ENCODE measurements around the gene ERBB2. TPM values are rescaled to one million over a fixed set of nuclear protein-coding genes. Genes with fewer than 3 reads are reported as not detected.

The ERBB2 gene
- total RNA-seq, 4 donors from 2014 or later = 11.8 to 98.8 (median 44.6) TPM

Small RNA genes within 50 kb of the gene (microRNA-seq; reads per million reads assigned to microRNA genes)
- 2.0 reads per million for gene MIR4728 (ENCODE audit: borderline microRNAs expressed, borderline replicate concordance)

Small RNA genes within 50 kb of the gene (small RNA-seq; reads per million reads assigned to genes)
- not detected for gene MIR4728

Other genes starting within 250 kb of the ERBB2 start
- 10 to 100 TPM; 19.7 to 49.6 (median 25.9) TPM for gene MED1, start 248.8 kb upstream of the ERBB2 start, total RNA-seq
- 10 to 100 TPM; 17.9 to 86.0 (median 27.2) TPM for gene CDK12, start 238.6 kb upstream of the ERBB2 start, total RNA-seq
- not detected for gene NEUROD2, start 92.1 kb upstream of the ERBB2 start, total RNA-seq
- 10 to 100 TPM in 1 of 4 donors, under 1 TPM in 3; 0.26 to 22.0 (median 0.68) TPM for gene PPP1R1B, start 73.1 kb upstream of the ERBB2 start, total RNA-seq
- gene STARD3, start 62.9 kb upstream of the ERBB2 start, total RNA-seq = 10 to 100 TPM; 21.0 to 62.3 (median 26.0) TPM
- gene TCAP, start 34.7 kb upstream of the ERBB2 start, total RNA-seq = 1 to 10 TPM in 1 of 4 donors, under 1 TPM in 1, not detected in 2; 0.28 to 2.2 TPM
- gene PNMT, start 31.6 kb upstream of the ERBB2 start, total RNA-seq = 1 to 10 TPM in 3 of 4 donors, not detected in 1; 3.8 to 5.0 (median 4.7) TPM
- 10 to 100 TPM in 3 of 4 donors, 1 to 10 TPM in 1; 4.6 to 24.8 (median 19.5) TPM for gene PGAP3, start 12.0 kb upstream of the ERBB2 start, total RNA-seq
- 100 to 1,000 TPM in 1 of 4 donors, 10 to 100 TPM in 2, 1 to 10 TPM in 1; 4.9 to 125 (median 58.5) TPM for gene MIEN1, start 30.5 kb downstream of the ERBB2 start, total RNA-seq
- 10 to 100 TPM in 1 of 4 donors, 1 to 10 TPM in 2, under 1 TPM in 1; 0.51 to 14.3 (median 5.6) TPM for gene GRB7, start 37.9 kb downstream of the ERBB2 start, total RNA-seq
- gene IKZF3, start 164.2 kb downstream of the ERBB2 start, total RNA-seq = 1 to 10 TPM in 3 of 4 donors, under 1 TPM in 1; 0.88 to 2.1 (median 1.6) TPM
- not detected for gene ZPBP2, start 168.1 kb downstream of the ERBB2 start, total RNA-seq
- gene GSDMB, start 218.6 kb downstream of the ERBB2 start, total RNA-seq = 10 to 100 TPM in 2 of 4 donors, 1 to 10 TPM in 1, under 1 TPM in 1; 0.29 to 12.6 (median 6.4) TPM
- gene ORMDL3, start 227.5 kb downstream of the ERBB2 start, total RNA-seq = 10 to 100 TPM; 15.9 to 71.5 (median 42.9) TPM
- under 1 TPM in 1 of 4 donors, not detected in 3; 0.52 TPM for gene LRRC3C, start 227.7 kb downstream of the ERBB2 start, total RNA-seq